NCI-H345 treated with DMSO at 0.1 percent for 48 hours (cell line): ENCODE measurements around the gene CEACAM1.
"Not testable (repeated sequence)": the region's sequence is repeated elsewhere in the genome, so short reads cannot be mapped to it uniquely, and the experiment has no call there.

Experiments used
- DNase-seq: peaks from one replicate; lab custom pipeline; 2025; ENCODE audit not compliant: unreplicated experiment; lab: John Stamatoyannopoulos, UW

CEACAM1 gene

DNA sequence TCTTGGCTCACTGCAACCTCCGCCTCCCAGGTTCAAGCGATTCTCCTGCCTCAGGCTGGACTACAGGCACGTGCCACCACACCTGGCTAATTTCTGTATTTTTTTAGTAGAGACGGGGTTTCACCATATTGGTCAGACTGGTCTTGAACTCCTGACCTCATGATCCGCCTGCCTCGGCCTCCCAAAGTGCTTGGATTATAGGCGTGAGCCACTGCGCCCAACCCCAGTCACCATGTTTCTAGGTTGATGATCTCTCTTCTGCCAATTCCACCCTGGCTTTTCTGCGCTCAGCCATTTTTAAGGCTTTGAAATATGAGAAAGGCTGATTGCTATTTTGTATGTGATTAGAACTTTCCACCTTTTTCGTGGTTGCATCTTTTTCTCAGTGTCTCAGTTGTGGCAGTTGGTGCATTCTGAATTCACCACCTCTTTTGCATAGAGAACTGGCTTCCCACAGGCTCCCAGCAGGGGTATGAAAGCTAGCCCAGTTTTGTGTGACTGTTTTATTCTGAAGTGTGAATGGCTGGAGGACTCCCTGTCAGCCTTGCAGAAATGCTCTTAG lies 15.5 kb downstream of the CEACAM1 start:
- DNase-seq, result no peak

DNA sequence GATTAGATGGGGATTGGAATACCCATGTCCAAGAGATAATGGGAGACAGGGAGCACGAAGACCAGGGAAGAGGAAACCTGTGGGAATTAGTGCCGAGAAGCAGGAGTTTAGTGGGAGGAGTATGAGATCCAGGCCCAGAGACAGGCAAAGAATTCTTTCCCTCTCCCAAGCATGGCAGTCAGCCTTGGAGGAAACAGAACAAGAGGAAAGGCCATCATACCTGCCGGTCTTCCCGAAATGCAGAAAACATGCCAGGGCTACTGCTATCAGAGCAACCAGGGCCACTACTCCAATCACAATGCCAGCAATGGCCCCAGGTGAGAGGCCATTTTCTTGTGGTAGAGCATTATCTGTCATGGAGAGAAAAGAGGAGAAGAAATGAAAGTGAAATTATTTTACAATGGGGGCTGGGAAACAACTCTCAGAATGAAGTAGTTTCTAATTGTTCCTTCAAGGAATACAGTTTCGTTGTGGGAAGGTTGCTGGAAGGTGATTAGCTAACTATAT lies 16.1 kb downstream of the CEACAM1 start:
- no peak for DNase-seq

DNA sequence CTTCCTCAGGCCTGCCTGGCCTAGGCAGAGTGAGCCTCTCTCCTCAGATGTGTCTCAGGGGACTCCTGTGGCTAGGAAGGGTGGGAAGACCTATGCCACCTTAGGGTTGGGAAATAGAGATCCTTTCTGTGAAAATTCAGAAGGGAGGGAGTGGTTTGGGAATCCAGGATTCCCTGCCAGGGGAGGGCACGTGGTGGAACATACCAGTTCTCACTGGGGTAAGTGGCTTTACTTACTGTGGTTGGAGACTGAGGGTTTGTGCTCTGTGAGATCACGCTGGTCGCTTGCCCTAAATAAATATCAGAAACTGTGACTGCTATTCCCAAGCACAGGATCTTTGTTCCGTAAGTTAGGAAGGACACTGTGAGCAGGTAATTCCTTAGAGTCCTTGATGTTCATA lies 16.9 kb downstream of the CEACAM1 start:
- DNase-seq, result no peak

DNA sequence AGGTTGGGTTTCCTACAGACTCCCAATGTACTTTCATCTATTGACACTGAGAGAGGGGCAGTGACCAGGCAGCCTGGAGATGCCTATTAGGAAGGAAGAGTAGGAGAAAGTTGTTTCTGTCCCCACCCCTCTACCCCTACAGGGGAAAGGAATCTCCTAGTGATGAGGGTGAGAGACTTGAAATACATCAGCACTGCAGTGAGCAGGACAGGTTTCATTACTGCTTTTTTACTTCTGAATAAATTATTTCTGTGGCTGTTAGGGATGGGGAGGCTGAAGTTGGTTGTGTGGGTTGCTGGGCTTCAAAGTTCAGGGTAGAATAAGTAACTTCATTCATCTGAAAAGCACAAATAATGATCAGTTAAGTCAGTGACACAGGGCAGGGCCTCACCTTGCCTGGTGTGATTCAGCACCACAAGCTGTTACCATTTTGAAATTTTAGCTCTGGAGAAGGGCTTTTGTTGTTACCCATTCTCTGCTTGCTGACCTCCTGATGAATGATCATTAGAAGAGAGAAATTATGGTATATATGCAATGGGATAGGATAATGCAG lies 19.3 kb downstream of the CEACAM1 start:
- no peak for DNase-seq

GRCh38 chr19:42505066-42505465 lies 23.2 kb downstream of the CEACAM1 start:
- no peak for DNase-seq

DNA sequence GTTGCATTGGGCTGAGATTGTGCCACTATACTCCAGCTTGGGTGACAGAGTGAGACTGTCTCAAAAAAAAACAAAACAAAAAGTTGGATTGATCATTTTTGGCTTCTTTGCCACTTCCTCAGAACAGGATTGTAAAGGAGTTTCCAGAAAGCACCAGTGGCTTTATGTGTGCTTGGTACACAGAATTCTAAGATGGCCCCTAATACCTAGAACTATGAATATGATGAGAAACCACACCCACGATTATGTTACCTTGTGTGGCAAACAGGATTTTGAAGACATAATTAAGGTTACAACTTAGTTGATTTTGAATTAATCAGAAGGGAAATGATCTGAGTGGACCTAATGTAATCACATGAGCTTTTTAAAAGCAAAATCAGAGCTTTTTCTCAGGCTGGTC lies 26.5 kb downstream of the CEACAM1 start:
- DNase-seq, result no peak

DNA sequence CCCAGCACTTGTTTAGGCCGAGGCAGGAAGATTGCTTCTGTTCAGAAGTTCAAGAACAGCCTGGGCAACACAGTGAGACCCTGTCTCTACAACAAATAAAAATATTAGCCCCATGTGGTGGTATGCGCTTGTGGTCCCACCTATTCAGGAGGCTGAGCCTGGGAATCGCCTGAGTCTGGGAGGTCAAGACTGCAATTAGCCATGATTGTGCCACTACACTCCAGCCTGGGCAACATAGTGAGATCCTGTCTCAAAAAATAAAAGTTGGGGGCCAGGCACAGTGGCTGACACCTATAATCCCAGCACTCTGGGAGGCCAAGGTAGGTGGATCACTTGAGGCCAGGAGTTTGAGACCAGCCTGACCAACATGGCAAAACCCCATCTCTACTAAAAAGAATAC lies 27.0 kb downstream of the CEACAM1 start:
- DNase-seq, result not testable (repeated sequence)

- DNase-seq, result no peak
Observed at GRCh38 chr19:42498169-42498757, 30.0 kb downstream of the CEACAM1 start.

- DNase-seq, result no peak
Observed at GRCh38 chr19:42497492-42498168, 30.7 kb downstream of the CEACAM1 start.

DNA sequence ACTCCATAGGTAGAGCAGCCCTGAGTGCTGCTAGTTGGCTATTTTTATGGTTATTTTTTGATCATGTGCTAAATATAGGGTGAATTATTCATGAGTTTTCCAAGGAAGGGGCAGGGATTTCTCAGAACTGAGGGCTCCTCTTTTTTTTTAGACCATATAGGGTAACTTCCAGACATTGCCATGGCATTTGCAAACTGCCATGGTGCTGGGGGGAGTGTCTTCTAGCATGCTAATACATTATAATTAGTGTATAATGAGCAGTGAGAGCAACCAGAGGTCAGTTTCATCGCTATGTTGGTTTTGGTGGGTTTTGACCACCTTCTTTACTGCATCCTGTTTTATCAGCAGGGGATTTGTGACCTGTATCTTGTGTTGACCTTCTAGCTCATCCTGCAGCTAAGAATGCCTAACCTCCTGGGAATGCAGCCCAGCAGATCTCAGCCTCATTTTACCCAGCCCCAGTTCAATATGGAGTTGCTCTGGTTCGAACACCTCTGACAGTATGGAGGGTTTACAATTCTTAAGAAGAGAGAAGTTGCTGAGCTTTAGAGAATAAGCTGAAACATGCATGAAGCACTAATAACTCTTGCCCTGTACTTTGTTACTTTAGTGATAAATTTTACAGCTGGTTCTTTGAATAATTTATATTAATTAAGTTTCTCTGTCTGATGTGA lies 31.7 kb downstream of the CEACAM1 start:
- DNase-seq, result no peak

DNA sequence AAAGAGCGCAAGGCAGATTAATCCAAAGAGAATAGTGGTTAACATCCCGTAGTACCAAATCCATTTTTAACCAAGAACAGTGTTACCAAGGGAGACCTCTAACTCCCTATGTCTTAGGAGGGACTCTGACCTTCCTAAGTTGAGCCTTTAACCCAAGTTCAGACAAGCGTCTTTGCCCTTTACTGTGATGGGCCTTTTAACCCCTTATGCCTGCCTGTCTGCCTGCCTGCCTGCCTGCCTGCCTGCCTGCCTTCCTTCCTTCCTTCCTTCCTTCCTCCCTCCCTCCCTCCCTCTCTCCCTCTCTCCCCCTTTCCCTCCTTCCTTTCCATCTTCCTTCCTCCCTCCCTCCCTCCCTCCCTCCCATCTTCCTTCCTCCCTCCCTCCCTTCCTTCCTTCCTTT lies 32.6 kb downstream of the CEACAM1 start:
- DNase-seq, result no peak

DNA sequence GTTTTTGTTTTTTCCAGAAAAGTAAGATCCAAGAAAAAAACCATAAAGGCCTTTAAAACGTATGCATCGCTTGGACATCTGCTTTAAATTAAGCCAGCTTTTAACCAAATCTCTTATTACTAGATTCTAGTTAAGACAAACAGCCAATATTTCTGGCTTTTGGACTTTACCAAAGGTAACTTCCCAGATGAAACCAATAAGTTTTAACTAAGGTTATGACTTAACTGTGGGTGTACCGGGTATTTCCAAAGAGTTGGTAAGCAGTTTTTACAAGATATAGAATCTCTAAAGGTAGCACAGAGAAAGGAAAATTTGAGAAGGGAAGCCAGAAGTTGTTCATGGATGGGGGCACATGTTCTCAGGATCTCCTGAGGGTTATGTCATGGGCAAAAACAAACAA lies 34.0 kb downstream of the CEACAM1 start:
- no peak for DNase-seq

- no peak for DNase-seq
Observed at GRCh38 chr19:42488783-42489521, 39.3 kb downstream of the CEACAM1 start.

- no peak for DNase-seq
Observed at GRCh38 chr19:42487798-42488178, 40.5 kb downstream of the CEACAM1 start.

- no peak for DNase-seq
Observed at GRCh38 chr19:42487032-42487797, 41.1 kb downstream of the CEACAM1 start.

DNA sequence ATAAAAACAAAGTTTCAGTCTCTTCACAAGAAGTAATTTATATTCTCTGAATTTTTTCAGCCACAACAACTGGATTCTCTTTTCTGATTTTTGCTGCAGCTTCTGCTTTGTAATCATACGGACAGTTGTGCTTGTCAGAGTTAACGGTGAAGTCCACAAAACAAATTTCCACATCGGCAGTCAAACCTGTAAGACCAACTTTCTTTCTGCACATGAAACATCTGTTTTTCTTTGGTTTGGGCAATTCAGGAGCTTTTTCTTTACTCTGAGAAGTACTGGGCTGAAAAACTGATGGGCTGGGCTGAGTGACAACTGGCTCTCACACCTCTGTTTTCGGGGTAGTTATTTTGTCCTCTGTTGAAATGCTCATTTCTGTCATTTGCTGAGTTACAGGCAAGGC lies 43.2 kb downstream of the CEACAM1 start:
- DNase-seq, result not testable (repeated sequence)

DNA sequence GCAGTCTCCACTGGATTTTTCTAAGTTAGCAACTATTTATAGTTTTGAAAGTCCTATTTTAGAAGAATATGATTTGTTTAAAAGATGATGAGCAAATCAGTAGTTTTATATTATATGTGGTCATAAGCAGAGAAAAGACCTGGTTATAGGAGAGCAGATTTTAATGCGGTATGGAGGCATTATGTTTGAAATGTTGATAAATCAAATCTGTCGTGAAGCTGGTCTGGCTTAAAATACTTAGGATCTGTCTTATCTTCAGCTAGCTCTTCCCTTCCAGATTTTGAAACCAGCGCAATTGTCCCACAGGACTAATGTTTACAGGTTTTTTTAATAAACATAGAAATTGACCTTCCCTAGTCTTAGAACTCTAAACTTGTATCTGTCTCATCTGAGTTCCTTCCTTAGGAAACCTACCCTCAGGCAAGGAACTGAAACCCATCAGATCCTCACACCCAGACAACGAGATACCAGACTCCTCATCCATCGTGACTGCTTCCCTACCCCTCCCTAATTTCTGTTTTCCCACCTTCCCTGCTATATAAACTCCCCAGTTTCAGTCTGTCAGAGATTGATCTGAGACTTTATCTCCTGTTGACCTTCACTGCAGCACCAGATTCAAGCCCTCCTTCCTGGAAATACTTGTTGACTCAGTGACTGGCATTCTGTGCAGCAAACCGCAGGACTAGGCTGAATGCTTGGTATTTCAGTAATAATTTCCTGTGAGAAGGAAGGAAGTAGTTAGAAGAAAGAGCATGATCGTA lies 47.8 kb downstream of the CEACAM1 start:
- no peak for DNase-seq

- DNase-seq, result no peak
Observed at GRCh38 chr19:42479736-42480135, 48.5 kb downstream of the CEACAM1 start.

DNA sequence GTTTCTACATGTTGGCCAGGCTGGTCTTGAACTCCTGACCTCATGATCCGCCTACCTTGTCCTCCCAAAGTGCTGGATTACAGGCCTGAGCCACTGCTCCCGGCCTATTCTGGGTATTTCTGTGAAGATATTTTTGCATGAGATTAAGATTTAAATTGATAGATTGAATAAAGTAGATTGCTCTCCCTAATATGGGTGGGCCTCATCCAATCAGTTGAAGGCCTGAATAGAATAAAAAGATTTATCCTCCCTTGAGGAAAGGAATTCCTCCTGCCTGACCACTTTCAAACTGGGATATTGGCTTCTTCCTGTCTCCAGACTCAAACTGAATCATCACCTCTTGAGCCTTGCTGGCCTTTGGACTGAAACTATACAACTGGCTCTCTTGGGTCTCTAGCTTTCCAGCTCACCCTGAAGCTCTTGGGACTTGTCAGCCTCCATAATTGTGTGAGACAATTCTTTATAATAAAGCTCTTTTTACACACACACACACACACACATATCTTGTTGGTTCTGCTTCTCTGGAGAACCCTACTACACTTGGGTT lies 49.4 kb downstream of the CEACAM1 start:
- DNase-seq, result no peak
